Activated B cell treated with CpG ODN at 0.5 μM for 24 hours (primary cell): Measurements from ENCODE around the gene IL17A. TPM values are rescaled to one million over a fixed set of nuclear protein-coding genes. Genes with fewer than 3 reads are reported as not detected.

Experiments used
- ATAC-seq: fragments of 200-7000 bp; cut with Tn5 transposase; one replicate; pipeline ENCODE4 v1.10.0; 2021; ENCODE audit warnings: low read depth, mild to moderate bottlenecking, moderate library complexity
- CTCF ChIA-PET: fragments of 350-600 bp; sonication (Branson Sonifier 250); formaldehyde crosslinking; loops from one replicate; lab custom pipeline; 2021; ENCODE audit warnings: antibody characterized with exemption; lab: Charles Lee
- POLR2A ChIA-PET: fragments of 350-600 bp; sonication (Branson Sonifier 250); formaldehyde crosslinking; loops from one replicate; lab custom pipeline; 2021; ENCODE audit warnings: antibody characterized with exemption; lab: Charles Lee
- DNase-seq: peaks from one replicate; pipeline ENCODE4 v3.0.0; 2022
- H3K27ac Mint-ChIP-seq: one replicate; pipeline ENCODE4 v1.8.0; 2020; ENCODE audit warnings: mixed read lengths
- H3K27me3 Mint-ChIP-seq: one replicate; pipeline ENCODE4 v1.8.0; 2021; ENCODE audit warnings: mixed read lengths
- H3K36me3 Mint-ChIP-seq: one replicate; pipeline ENCODE4 v1.8.0; 2021; ENCODE audit warnings: low read depth, mixed read lengths
- H3K4me1 Mint-ChIP-seq: one replicate; pipeline ENCODE4 v1.8.0; 2021; ENCODE audit warnings: mixed read lengths
- H3K4me3 Mint-ChIP-seq: one replicate; pipeline ENCODE4 v1.8.0; 2020; ENCODE audit warnings: mild to moderate bottlenecking, mixed read lengths
- H3K9me3 Mint-ChIP-seq: one replicate; pipeline ENCODE4 v1.8.0; 2020; ENCODE audit warnings: mixed read lengths
- CTCF ChIP-seq: fragments of 200-600 bp; IDR thresholded peaks from one replicate; pipeline ENCODE4 v1.8.0; 2022; ENCODE audit warnings: antibody characterized with exemption, mild to moderate bottlenecking
- intact Hi-C: fragments of 100-400 bp; cut with micrococcal nuclease; formaldehyde crosslinking; loops from one replicate; pipeline ENCODE4 v1.15.1; 2024
- total RNA-seq: library from RNA; stranded (reverse); gene quantifications from 2 replicates; pipeline ENCODE4 v1.2.3, GENCODE V29; 2022

The IL17A gene
- total RNA-seq, 1 donor from 2014 or later: not detected

GRCh38 chr6:52149949-52150348 lies 36.2 kb upstream of the IL17A start:
- POLR2A ChIA-PET: no interaction called here
- TF ChIP-seq CTCF: no peak
- ATAC-seq (no peak), DNase-seq (no peak)
- peaks cover 14% of the 10 kb centered on the region for H3K27me3 Mint-ChIP-seq
- no peak overlapping the region for H3K27ac Mint-ChIP-seq
- H3K4me3 Mint-ChIP-seq: no peak overlapping the region
- H3K9me3 Mint-ChIP-seq: no peaks in the 10 kb centered on the region
- peaks cover 2% of the 10 kb centered on the region for H3K4me1 Mint-ChIP-seq
- intact Hi-C loops: no loop called here
- CTCF ChIA-PET: no interaction called here
- H3K36me3 Mint-ChIP-seq: no peaks in the 10 kb centered on the region

GRCh38 chr6:52152070-52152423 lies 34.1 kb upstream of the IL17A start:
- CTCF ChIA-PET: no interaction called here
- H3K4me1 Mint-ChIP-seq: peaks cover 17% of the 10 kb centered on the region

GRCh38 chr6:52152711-52153160 lies 33.4 kb upstream of the IL17A start:
- H3K9me3 Mint-ChIP-seq: no peaks in the 10 kb centered on the region
- intact Hi-C loops: no loop called here
- no peaks in the 10 kb centered on the region for H3K36me3 Mint-ChIP-seq
- ATAC-seq: no peak
- no peak overlapping the region for H3K4me3 Mint-ChIP-seq
- no peak for DNase-seq
- ChIA-PET CTCF (no interaction called here), POLR2A (no interaction called here)
- no peak for TF ChIP-seq CTCF
- peaks cover 15% of the 10 kb centered on the region for H3K27me3 Mint-ChIP-seq
- no peak overlapping the region for H3K27ac Mint-ChIP-seq
- H3K4me1 Mint-ChIP-seq: peaks cover 17% of the 10 kb centered on the region

More at GRCh38 chr6:52152070-52152423, 34.1 kb upstream of the IL17A start:
- POLR2A ChIA-PET: no interaction called here
- Mint-ChIP-seq H3K4me3 (no peak overlapping the region), H3K36me3 (no peaks in the 10 kb centered on the region), H3K27ac (no peak overlapping the region), H3K9me3 (no peaks in the 10 kb centered on the region), H3K27me3 (peaks cover 15% of the 10 kb centered on the region)
- intact Hi-C loops: no loop called here
- no peak for DNase-seq
- no peak for TF ChIP-seq CTCF
- ATAC-seq: no peak

GRCh38 chr6:52154381-52154780 lies 31.8 kb upstream of the IL17A start:
- CTCF ChIA-PET: no interaction called here
- POLR2A ChIA-PET: no interaction called here
- Mint-ChIP-seq H3K4me1 (peaks cover 17% of the 10 kb centered on the region), H3K9me3 (no peaks in the 10 kb centered on the region), H3K36me3 (no peaks in the 10 kb centered on the region), H3K4me3 (no peak overlapping the region), H3K27me3 (peaks cover 15% of the 10 kb centered on the region), H3K27ac (no peak overlapping the region)
- no peak for TF ChIP-seq CTCF
- ATAC-seq (no peak), DNase-seq (no peak)
- intact Hi-C loops: no loop called here

DNA sequence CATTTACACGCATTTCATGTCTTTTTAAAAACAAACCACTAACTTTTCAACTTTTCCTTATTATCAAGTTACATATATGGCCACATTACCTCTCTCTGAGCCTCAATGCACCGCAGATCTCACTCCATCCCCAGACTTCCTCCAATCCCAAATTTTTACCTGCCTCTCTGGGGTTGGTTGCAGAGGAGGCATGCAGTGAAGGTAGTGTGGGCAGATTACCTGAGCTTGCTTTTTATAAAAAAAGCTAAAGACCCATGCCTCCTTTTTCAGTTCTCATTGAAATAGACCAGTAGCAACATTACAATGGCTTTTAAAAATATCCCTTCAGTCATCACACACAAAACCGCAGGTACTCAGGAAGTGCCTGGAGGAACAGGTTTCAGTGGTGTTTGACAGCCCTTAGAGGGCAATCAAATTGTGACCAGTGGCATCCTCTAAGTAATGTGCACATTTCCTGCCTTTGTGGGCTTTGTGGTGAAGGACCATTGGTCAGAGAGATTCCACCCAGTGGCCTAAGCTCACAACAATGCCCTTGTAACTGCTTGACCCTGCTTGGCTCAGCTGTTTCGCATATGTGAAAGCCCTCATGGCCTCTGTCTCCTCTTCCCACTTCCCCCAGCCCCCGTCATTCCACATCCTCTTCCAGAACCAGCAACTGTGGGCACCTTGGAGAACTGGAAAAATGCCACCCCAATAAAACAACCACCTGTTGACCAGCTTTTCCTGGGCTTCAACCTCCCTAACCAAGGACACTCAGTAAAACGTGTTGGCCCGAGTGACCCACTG lies 30.2 kb upstream of the IL17A start:
- Mint-ChIP-seq H3K36me3 (no peaks in the 10 kb centered on the region), H3K27me3 (peaks cover 15% of the 10 kb centered on the region), H3K4me3 (no peak overlapping the region), H3K27ac (no peak overlapping the region), H3K4me1 (peaks cover 17% of the 10 kb centered on the region), H3K9me3 (peaks cover 5% of the 10 kb centered on the region)
- ChIA-PET CTCF (interaction anchor here (0.6 kb wide), 1 partner anchor 304 kb away, joined by 3 read pairs; no protein-coding TSS in a partner anchor), POLR2A (no interaction called here)
- TF ChIP-seq CTCF: no peak
- intact Hi-C loops: no loop called here
- ATAC-seq (no peak), DNase-seq (no peak)
